ENCODE data around the gene TTC39B. TPM values are rescaled to one million over a fixed set of nuclear protein-coding genes. Genes with fewer than 3 reads are reported as not detected.

TTC39B gene
- total RNA-seq, 1 experiment from 2014 or later: 6.0 TPM

- Mint-ChIP-seq H3K27me3 (ENCODE audit: unreplicated experiment) (no peaks in the 10 kb centered on the region), H3K4me1 (ENCODE audit: low read depth, unreplicated experiment) (no peaks in the 10 kb centered on the region), H3K4me3 (ENCODE audit: low read depth, unreplicated experiment) (no peak overlapping the region), H3K9me3 (ENCODE audit: low read depth, unreplicated experiment) (peaks cover 3% of the 10 kb centered on the region), H3K27ac (ENCODE audit: unreplicated experiment) (no peak overlapping the region), H3K36me3 (ENCODE audit: insufficient read depth, unreplicated experiment) (no peaks in the 10 kb centered on the region)
- CTCF ChIA-PET: no interaction called here
- BruUV-seq (replicated peaks): no TSS peak
- no peak for TF ChIP-seq CTCF (IDR thresholded peaks at IDR 0.05; ENCODE audit: unreplicated experiment)
- intact Hi-C loops (cut with micrococcal nuclease; ENCODE audit: unreplicated experiment): no loop called here
- DNase-seq: no peak
These were observed 10.8 kb upstream of the TTC39B start for GRCh38 chr9:15317836-15318235.

- no peaks in the 10 kb centered on the region for H3K4me1 Mint-ChIP-seq (ENCODE audit: low read depth, unreplicated experiment)
- no peak overlapping the region for H3K27ac Mint-ChIP-seq (ENCODE audit: unreplicated experiment)
- no TSS peak for BruUV-seq (replicated peaks)
- DNase-seq: no peak
- TF ChIP-seq CTCF (IDR thresholded peaks at IDR 0.05; ENCODE audit: unreplicated experiment): no peak
- no peaks in the 10 kb centered on the region for H3K27me3 Mint-ChIP-seq (ENCODE audit: unreplicated experiment)
- CTCF ChIA-PET: no interaction called here
- no peak overlapping the region for H3K4me3 Mint-ChIP-seq (ENCODE audit: low read depth, unreplicated experiment)
- H3K36me3 Mint-ChIP-seq (ENCODE audit: insufficient read depth, unreplicated experiment): peaks cover 9% of the 10 kb centered on the region
- no peaks in the 10 kb centered on the region for H3K9me3 Mint-ChIP-seq (ENCODE audit: low read depth, unreplicated experiment)
- intact Hi-C loops (cut with micrococcal nuclease; ENCODE audit: unreplicated experiment): no loop called here
These were observed 4.6 kb upstream of the TTC39B start for GRCh38 chr9:15311607-15312006.

GRCh38 chr9:15310107-15310850 lies 3.3 kb upstream of the TTC39B start:
- intact Hi-C loops (cut with micrococcal nuclease; ENCODE audit: unreplicated experiment): no loop called here

GRCh38 chr9:15308511-15308910 lies 1.5 kb upstream of the TTC39B start:
- DNase-seq: no peak
- no TSS peak for BruUV-seq (replicated peaks)
- intact Hi-C loops (cut with micrococcal nuclease; ENCODE audit: unreplicated experiment): loop anchor here (5.0 kb wide), 1 partner anchor 109 kb away; no protein-coding TSS in a partner anchor
- H3K9me3 Mint-ChIP-seq (ENCODE audit: low read depth, unreplicated experiment): no peaks in the 10 kb centered on the region
- H3K4me1 Mint-ChIP-seq (ENCODE audit: low read depth, unreplicated experiment): no peaks in the 10 kb centered on the region
- no peaks in the 10 kb centered on the region for H3K27me3 Mint-ChIP-seq (ENCODE audit: unreplicated experiment)
- CTCF ChIA-PET: no interaction called here
- no peak for TF ChIP-seq CTCF (IDR thresholded peaks at IDR 0.05; ENCODE audit: unreplicated experiment)
- peaks cover 23% of the 10 kb centered on the region for H3K36me3 Mint-ChIP-seq (ENCODE audit: insufficient read depth, unreplicated experiment)
- H3K27ac Mint-ChIP-seq (ENCODE audit: unreplicated experiment): no peak overlapping the region
- H3K4me3 Mint-ChIP-seq (ENCODE audit: low read depth, unreplicated experiment): no peak overlapping the region

More at GRCh38 chr9:15310107-15310850, 3.3 kb upstream of the TTC39B start:
- TF ChIP-seq CTCF (IDR thresholded peaks at IDR 0.05; ENCODE audit: unreplicated experiment): no peak
- no TSS peak for BruUV-seq (replicated peaks)
- no peak overlapping the region for H3K4me3 Mint-ChIP-seq (ENCODE audit: low read depth, unreplicated experiment)
- no peak for DNase-seq
- CTCF ChIA-PET: interaction anchor here (0.6 kb wide), 1 partner anchor 9 kb away, joined by 4 read pairs; no protein-coding TSS in a partner anchor
- H3K9me3 Mint-ChIP-seq (ENCODE audit: low read depth, unreplicated experiment): no peaks in the 10 kb centered on the region
- no peaks in the 10 kb centered on the region for H3K27me3 Mint-ChIP-seq (ENCODE audit: unreplicated experiment)
- no peaks in the 10 kb centered on the region for H3K4me1 Mint-ChIP-seq (ENCODE audit: low read depth, unreplicated experiment)
- no peak overlapping the region for H3K27ac Mint-ChIP-seq (ENCODE audit: unreplicated experiment)
- peaks cover 23% of the 10 kb centered on the region for H3K36me3 Mint-ChIP-seq (ENCODE audit: insufficient read depth, unreplicated experiment)

Data from Calu3 (cell line).